Gastrocnemius medialis (tissue), 4 donors: ENCODE measurements around the gene PLK5. TPM values are rescaled to one million over a fixed set of nuclear protein-coding genes. Genes with fewer than 3 reads are reported as not detected.
"Not testable (repeated sequence)": the region's sequence is repeated elsewhere in the genome, so short reads cannot be mapped to it uniquely, and the experiment has no call there.

Experiments
- ATAC-seq, 2 donors: fragments of 150-250 bp; one replicate each; pipeline ENCODE4 v1.9.1; 2016
- DNase-seq, 2 donors: peaks; one replicate each; pipeline ENCODE4 v3.0.0-alpha.2; 2019
- H3K27ac ChIP-seq, 4 donors: fragments of 200-600 bp; sonication (generic); 1 replicate in 1 of 4; 2 replicates in 3 of 4; pipeline ENCODE4 v1.5.1; 2016 to 2018; ENCODE audit warnings: mild to moderate bottlenecking in 2 of 4, moderate library complexity in 1 of 4
- H3K27me3 ChIP-seq, 3 donors: fragments of 200-600 bp; sonication (generic) in 2 of 3; 1 replicate in 1 of 3; 2 replicates in 2 of 3; pipeline versions ENCODE4 v1.5.1 to v1.6.0; 2016 to 2019; ENCODE audit warnings: mild to moderate bottlenecking in 1 of 3, moderate library complexity in 1 of 3
- H3K36me3 ChIP-seq, 2 donors: fragments of 200-600 bp; sonication (generic) in 1 of 2; one replicate each; pipeline ENCODE4 v1.5.1; 2017 to 2018
- H3K4me1 ChIP-seq, 2 donors: fragments of 200-600 bp; sonication (generic) in 1 of 2; one replicate each; pipeline ENCODE4 v1.5.1; 2016 to 2017; ENCODE audit warnings: mild to moderate bottlenecking in 2 of 2
- H3K4me3 ChIP-seq, 4 donors: fragments of 200-600 bp; sonication (generic) in 3 of 4; 1 replicate in 1 of 4; 2 replicates in 3 of 4; pipeline ENCODE4 v1.5.1; 2016 to 2019; ENCODE audit warnings: mild to moderate bottlenecking in 2 of 4
- H3K9me3 ChIP-seq, 3 donors: fragments of 200-600 bp; sonication (generic) in 2 of 3; 1 replicate in 1 of 3; 2 replicates in 2 of 3; pipeline ENCODE4 v1.5.1; 2016 to 2019
- POLR2A ChIP-seq, 2 donors: fragments of 450-650 bp; IDR thresholded peaks; one replicate each; pipeline ENCODE4 v1.6.1; 2017; ENCODE audit warnings: antibody characterized with exemption in 2 of 2, mild to moderate bottlenecking in 2 of 2, moderate library complexity in 2 of 2
- in situ Hi-C, 4 donors: fragments of 200-750 bp; cut with MboI; loops; one replicate each; pipeline versions ENCODE4 v1.15.0 to v1.8.0; 2017; ENCODE audit warnings: low sequenced_read_pairs in 4 of 4
- intact Hi-C: fragments of 100-400 bp; cut with DNase I; formaldehyde crosslinking; loops from one replicate; pipeline ENCODE4 v1.15.1; 2023; ENCODE audit warnings: low total_unique reads
- total RNA-seq, 4 donors: library from RNA; depleted of rRNA; stranded (reverse); fragments of >200 nt; gene quantifications; one replicate each; pipeline versions ENCODE4 v1.1.0 to v1.2.3, GENCODE V29; 2016
- TF ChIP-seq, protein P1 (sequence below), 5 experiments: fragments of 450-650 bp in 3 of 5; fragments of 200-600 bp in 2 of 5; sonication (generic) in 2 of 5; IDR thresholded peaks in 4 of 5; conservative IDR thresholded peaks in 1 of 5; 1 replicate in 4 of 5; 2 replicates in 1 of 5; pipeline ENCODE4 v1.5.1; 2016 to 2019; ENCODE audit warnings: antibody characterized with exemption in 5 of 5, mild to moderate bottlenecking in 3 of 5, moderate library complexity in 3 of 5

Gene PLK5
- total RNA-seq, 4 donors from 2014 or later: not detected

- no peak for TF ChIP-seq POLR2A (IDR thresholded peaks at IDR 0.05)
- TF ChIP-seq, protein P1, sequence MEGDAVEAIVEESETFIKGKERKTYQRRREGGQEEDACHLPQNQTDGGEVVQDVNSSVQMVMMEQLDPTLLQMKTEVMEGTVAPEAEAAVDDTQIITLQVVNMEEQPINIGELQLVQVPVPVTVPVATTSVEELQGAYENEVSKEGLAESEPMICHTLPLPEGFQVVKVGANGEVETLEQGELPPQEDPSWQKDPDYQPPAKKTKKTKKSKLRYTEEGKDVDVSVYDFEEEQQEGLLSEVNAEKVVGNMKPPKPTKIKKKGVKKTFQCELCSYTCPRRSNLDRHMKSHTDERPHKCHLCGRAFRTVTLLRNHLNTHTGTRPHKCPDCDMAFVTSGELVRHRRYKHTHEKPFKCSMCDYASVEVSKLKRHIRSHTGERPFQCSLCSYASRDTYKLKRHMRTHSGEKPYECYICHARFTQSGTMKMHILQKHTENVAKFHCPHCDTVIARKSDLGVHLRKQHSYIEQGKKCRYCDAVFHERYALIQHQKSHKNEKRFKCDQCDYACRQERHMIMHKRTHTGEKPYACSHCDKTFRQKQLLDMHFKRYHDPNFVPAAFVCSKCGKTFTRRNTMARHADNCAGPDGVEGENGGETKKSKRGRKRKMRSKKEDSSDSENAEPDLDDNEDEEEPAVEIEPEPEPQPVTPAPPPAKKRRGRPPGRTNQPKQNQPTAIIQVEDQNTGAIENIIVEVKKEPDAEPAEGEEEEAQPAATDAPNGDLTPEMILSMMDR (IDR thresholded peaks at IDR 0.05 in 4 of 5, conservative IDR thresholded peaks at IDR 0.05 in 1 of 5): no peak
- ATAC-seq (no peak), DNase-seq (no peak)
- Histone ChIP-seq H3K4me1 (peaks cover 4 to 5% of the 10 kb centered on the region in 2 donors), H3K27me3 (peaks cover 6 to 16% (median 12%) of the 10 kb centered on the region in 3 donors), H3K27ac (no peak overlapping the region), H3K36me3 (no peaks in the 10 kb centered on the region), H3K9me3 (no peaks in the 10 kb centered on the region), H3K4me3 (no peak overlapping the region)
- intact Hi-C loops (no loop called here), in situ Hi-C loops (no loop called here)
Observed at GRCh38 chr19:1495051-1495798, 28.7 kb upstream of the PLK5 start.

DNA sequence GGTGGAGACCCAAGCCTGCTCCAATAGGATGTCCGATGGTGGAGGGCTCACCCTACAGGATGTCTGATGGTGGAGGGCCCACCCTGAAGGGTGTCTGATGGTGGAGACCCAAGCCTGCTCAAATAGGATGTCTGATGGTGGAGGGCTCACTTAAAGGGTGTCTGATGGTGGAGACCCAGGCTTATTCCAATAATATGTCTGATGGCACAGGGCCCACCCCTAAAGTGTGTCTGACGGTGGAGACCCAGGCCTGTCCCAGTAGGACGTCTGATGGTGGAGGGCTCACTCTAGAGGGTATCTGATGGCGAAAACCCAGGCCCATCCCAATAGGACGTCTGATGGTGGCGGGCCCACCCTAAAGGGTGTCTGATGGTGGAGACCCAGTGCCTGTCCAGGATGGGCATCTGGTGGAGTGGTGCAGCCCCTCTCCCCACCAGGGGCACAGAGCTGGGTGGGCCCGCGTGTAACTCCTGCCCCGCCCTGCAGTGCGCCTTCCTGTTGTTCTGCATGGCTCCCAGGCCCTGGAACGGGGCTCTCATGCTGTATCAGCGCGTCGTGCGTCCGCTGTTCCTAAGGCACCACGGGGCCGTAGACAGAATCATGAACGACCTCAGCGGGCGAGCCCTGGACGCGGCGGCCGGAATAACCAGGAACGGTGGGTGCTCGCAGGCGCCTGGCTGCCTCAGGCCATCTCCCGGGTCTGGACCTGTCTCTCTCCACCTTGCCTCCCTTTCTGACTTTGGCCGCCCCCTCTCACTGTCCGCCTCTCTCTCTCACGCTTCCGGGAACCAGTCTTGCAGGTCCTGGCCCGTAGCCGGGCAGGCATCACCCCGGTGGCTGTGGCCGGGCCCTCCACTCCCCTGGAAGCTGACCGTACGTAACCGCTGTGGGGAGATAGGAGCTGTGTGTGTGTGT, 27.8 kb upstream of the PLK5 start:
- intact Hi-C loops: no loop called here
- Histone ChIP-seq H3K36me3 (no peaks in the 10 kb centered on the region), H3K4me1 (peaks cover 4 to 5% of the 10 kb centered on the region in 2 donors), H3K27me3 (peaks cover 6 to 16% (median 14%) of the 10 kb centered on the region in 3 donors), H3K27ac (no peak overlapping the region), H3K4me3 (no peak overlapping the region), H3K9me3 (no peaks in the 10 kb centered on the region)
- TF ChIP-seq, protein P1 (IDR thresholded peaks at IDR 0.05 in 4 of 5, conservative IDR thresholded peaks at IDR 0.05 in 1 of 5): no peak
- no peak for TF ChIP-seq POLR2A (IDR thresholded peaks at IDR 0.05)
- no peak for DNase-seq
- ATAC-seq: no peak
- in situ Hi-C loops: no loop called here

- Histone ChIP-seq H3K27me3 (peaks cover 6 to 17% (median 16%) of the 10 kb centered on the region in 3 donors), H3K9me3 (no peaks in the 10 kb centered on the region), H3K36me3 (no peaks in the 10 kb centered on the region), H3K4me1 (no peaks in the 10 kb centered on the region), H3K27ac (no peak overlapping the region), H3K4me3 (no peak overlapping the region)
- TF ChIP-seq, protein P1 (IDR thresholded peaks at IDR 0.05 in 4 of 5, conservative IDR thresholded peaks at IDR 0.05 in 1 of 5): no peak
- no peak for TF ChIP-seq POLR2A (IDR thresholded peaks at IDR 0.05)
- in situ Hi-C loops: no loop called here
- intact Hi-C loops: no loop called here
- DNase-seq: no peak
- no peak for ATAC-seq
Observed at GRCh38 chr19:1496714-1497577, 26.9 kb upstream of the PLK5 start.

DNA sequence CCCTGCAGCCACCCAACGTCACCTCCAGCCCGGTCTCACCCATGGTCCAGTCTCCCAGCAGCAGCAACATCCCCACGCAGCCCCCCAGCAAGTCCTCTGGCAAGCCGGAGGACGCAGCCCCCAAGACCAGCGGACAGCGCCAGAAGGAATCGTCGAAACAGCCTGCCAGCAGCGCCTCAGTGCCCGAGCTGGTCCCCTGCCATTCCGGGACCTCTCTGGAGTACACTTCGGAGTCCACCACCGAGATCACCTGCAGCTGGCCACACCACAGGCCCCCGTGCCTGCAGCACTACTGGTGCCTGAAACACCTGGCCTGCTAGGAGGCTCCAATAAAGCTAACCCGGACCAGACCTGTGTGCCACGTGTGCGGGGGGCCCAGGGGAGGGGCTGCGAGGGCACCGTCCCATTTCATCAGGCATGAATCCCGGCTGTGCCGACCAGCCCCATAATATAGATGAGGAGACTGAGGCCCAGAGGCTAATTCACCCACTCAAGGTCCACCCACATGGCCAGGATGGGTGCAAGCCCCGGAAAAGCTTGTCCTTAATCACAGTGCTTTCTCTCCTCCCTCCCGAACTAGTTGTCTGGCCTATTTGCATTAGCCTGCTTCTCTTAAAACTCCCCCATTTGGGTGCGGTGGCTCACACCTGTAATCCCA, 26.2 kb upstream of the PLK5 start:
- Histone ChIP-seq H3K4me3 (no peak overlapping the region), H3K27ac (no peak overlapping the region), H3K36me3 (no peaks in the 10 kb centered on the region), H3K4me1 (no peaks in the 10 kb centered on the region), H3K9me3 (no peaks in the 10 kb centered on the region), H3K27me3 (peaks cover 7 to 17% (median 16%) of the 10 kb centered on the region in 3 donors)
- intact Hi-C loops: no loop called here
- ATAC-seq (no peak), DNase-seq (no peak)
- in situ Hi-C loops: no loop called here
- no peak for TF ChIP-seq POLR2A (IDR thresholded peaks at IDR 0.05)

DNA sequence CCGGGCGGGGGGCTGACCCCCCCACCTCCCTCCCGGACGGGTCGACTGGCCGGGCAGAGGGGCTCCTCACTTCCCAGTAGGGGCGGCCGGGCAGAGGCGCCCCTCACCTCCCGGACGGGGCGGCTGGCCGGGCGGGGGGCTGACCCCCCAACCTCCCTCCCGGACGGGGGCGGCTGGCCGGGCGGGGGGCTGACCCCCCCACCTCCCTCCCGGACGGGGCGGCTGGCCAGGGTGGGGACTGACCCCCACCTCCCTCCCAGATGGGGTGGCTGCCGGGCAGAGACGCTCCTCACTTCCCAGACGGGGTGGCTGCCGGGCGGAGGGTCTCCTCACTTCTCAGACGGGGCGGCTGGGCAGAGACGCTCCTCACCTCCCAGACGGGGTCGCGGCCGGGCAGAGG, 24.6 kb upstream of the PLK5 start:
- ATAC-seq, DNase-seq, H3K4me1 ChIP-seq, intact Hi-C loops, H3K4me3 ChIP-seq, H3K27ac ChIP-seq, H3K36me3 ChIP-seq, in situ Hi-C loops, H3K9me3 ChIP-seq: not testable (repeated sequence)
- H3K27me3 ChIP-seq: peaks cover 12 to 24% (median 16%) of the 10 kb centered on the region in 3 donors
